GM10248 (cell line): ENCODE measurements around the gene NRP2.

Source experiments
- CTCF ChIA-PET: fragments of 300-600 bp; sonication (Branson Sonifier 250); formaldehyde crosslinking; extraction: SDS; loops from one replicate; lab custom pipeline; 2021; ENCODE audit warnings: antibody characterized with exemption; lab: Yijun Ruan, JAX
- POLR2A ChIA-PET: fragments of 350-650 bp; sonication (Branson Sonifier 250); formaldehyde crosslinking; extraction: SDS; loops from one replicate; lab custom pipeline; 2020; ENCODE audit warnings: antibody characterized with exemption; lab: Yijun Ruan, JAX
- DNase-seq: peaks from one replicate; pipeline ENCODE4 v3.0.0; 2012; ENCODE audit errors: extremely low spot score
- TF ChIP-seq, protein P1 (sequence below): IDR thresholded peaks from 2 replicates; pipeline ENCODE4 v1.5.1; 2012; ENCODE audit warnings: mild to moderate bottlenecking, low read depth; ENCODE audit errors: extremely low read depth, missing control alignments, control extremely low read depth

Gene NRP2

DNA sequence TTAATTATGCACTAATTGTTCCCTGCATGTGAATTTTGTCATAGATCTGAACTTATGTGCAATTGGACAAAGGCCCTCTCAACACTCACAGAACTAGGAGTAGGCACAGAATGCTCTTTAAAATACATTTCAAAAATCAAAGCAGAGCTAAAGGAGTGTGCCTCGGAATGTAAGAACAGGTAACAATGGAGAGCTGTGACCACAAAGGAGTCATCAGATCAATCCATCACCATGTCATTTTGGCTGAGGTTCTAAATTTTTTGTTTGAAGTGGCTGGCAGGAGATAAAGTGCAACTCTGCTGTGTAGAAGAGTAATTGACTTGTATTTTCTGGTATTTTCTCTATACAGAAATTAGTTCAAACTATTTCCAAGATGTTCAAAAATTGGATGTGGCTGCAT lies 155.4 kb downstream of the NRP2 start:
- POLR2A ChIA-PET = no interaction called here
- CTCF ChIA-PET = no interaction called here
- no peak for DNase-seq
- TF ChIP-seq, protein P1, sequence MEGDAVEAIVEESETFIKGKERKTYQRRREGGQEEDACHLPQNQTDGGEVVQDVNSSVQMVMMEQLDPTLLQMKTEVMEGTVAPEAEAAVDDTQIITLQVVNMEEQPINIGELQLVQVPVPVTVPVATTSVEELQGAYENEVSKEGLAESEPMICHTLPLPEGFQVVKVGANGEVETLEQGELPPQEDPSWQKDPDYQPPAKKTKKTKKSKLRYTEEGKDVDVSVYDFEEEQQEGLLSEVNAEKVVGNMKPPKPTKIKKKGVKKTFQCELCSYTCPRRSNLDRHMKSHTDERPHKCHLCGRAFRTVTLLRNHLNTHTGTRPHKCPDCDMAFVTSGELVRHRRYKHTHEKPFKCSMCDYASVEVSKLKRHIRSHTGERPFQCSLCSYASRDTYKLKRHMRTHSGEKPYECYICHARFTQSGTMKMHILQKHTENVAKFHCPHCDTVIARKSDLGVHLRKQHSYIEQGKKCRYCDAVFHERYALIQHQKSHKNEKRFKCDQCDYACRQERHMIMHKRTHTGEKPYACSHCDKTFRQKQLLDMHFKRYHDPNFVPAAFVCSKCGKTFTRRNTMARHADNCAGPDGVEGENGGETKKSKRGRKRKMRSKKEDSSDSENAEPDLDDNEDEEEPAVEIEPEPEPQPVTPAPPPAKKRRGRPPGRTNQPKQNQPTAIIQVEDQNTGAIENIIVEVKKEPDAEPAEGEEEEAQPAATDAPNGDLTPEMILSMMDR = no peak

DNA sequence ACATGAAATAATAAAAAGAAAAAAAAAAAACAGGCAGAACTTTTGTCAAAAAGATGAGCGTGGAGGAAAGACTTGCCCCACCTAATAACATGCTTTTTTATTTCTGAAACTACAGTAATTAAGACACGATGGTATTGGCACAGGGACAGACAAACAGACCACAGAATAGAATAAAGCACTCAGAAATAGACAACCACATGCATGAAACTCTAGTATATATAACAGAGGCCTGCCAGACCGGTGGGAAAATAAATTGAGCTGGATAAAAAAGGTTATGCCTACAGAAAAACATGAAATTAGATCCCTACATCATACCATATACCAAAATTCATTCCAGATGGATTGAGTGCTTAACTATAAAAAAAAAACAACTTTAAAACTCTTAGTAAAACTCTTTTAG lies 163.1 kb downstream of the NRP2 start:
- ChIA-PET CTCF (interaction anchor here (1.2 kb wide), 1 partner anchor 14 kb away, joined by 3 read pairs; no protein-coding TSS in a partner anchor), POLR2A (no interaction called here)
- TF ChIP-seq, protein P1 = no peak
- DNase-seq = no peak
